Activated naive CD8-positive, alpha-beta T cell treated with anti-CD3 and anti-CD28 coated beads, Interleukin-2, amount 50 U/mL, for 24 hours (primary cell): ENCODE data around the gene HM13.
A peak's percentile ranks its signal among the peaks of the same experiment; 100 is the strongest.
"Not testable (repeated sequence)": the region's sequence is repeated elsewhere in the genome, so short reads cannot be mapped to it uniquely, and the experiment has no call there.

Experiments
- ATAC-seq: fragments of 150-1000 bp; cut with Tn5 transposase; one replicate; pipeline ENCODE4 v1.10.0; 2021
- DNase-seq: peaks from one replicate; pipeline ENCODE4 v3.0.0; 2021
- H3K27ac Mint-ChIP-seq: one replicate; pipeline ENCODE4 v1.8.0; 2021; ENCODE audit warnings: mild to moderate bottlenecking, mixed read lengths
- H3K27me3 Mint-ChIP-seq: one replicate; pipeline ENCODE4 v1.8.0; 2021; ENCODE audit warnings: mixed read lengths
- H3K36me3 Mint-ChIP-seq: one replicate; pipeline ENCODE4 v1.8.0; 2021; ENCODE audit warnings: low read depth, mixed read lengths
- H3K4me1 Mint-ChIP-seq: one replicate; pipeline ENCODE4 v1.8.0; 2021; ENCODE audit warnings: mixed read lengths
- H3K4me3 Mint-ChIP-seq: one replicate; pipeline ENCODE4 v1.8.0; 2021; ENCODE audit warnings: mild to moderate bottlenecking, moderate library complexity, mixed read lengths
- H3K9me3 Mint-ChIP-seq: one replicate; pipeline ENCODE4 v1.8.0; 2021; ENCODE audit warnings: mixed read lengths

HM13 gene, protein sequence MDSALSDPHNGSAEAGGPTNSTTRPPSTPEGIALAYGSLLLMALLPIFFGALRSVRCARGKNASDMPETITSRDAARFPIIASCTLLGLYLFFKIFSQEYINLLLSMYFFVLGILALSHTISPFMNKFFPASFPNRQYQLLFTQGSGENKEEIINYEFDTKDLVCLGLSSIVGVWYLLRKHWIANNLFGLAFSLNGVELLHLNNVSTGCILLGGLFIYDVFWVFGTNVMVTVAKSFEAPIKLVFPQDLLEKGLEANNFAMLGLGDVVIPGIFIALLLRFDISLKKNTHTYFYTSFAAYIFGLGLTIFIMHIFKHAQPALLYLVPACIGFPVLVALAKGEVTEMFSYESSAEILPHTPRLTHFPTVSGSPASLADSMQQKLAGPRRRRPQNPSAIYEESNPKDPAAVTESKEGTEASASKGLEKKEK

DNA sequence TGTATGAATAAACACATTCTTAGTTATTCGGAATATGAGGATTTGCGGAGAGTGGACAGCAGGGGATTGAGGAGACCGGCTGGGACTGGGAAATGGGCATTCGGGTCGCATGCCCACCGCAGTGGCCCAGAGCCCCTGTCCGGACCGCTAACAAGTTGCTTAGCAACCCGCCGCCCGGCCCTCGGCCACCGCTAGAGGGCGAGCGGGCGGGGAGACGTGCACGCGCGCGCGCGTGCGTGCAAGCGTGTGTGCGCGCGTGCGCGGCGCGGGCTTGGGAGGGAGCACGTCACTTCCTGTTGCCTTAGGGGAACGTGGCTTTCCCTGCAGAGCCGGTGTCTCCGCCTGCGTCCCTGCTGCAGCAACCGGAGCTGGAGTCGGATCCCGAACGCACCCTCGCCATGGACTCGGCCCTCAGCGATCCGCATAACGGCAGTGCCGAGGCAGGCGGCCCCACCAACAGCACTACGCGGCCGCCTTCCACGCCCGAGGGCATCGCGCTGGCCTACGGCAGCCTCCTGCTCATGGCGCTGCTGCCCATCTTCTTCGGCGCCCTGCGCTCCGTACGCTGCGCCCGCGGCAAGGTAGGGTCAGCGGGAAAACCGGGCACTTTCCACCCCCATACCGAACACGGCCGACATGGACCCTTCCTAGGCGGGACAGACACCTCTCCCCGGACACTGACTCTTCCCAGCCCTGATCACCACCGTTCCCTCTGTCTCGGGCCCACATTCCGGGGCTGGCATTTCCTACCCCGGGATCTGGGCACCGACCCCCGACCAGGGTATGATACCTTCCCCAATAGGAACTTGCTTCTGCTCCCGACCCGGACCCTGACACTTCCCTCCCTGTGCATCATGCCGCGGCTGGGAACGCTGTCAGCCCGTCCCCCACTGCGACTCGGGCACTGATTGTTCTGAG is at the start of gene HM13:
TSS of gene HM13 (plus strand) at position 289 of the 918 bp plus-strand sequence. CDS start at position 399, 110 bp downstream.
- no peaks in the 10 kb centered on the region for H3K9me3 Mint-ChIP-seq
- H3K4me3 Mint-ChIP-seq = no peak within 1 kb of the TSS
- peak within 1 kb of the TSS; percentile 68 for H3K27ac Mint-ChIP-seq
- DNase-seq (peak; percentile 91), ATAC-seq (peak; percentile 88)
- H3K4me1 Mint-ChIP-seq = peaks cover 11% of the 10 kb centered on the region
- H3K36me3 Mint-ChIP-seq = peaks cover 6% of the 10 kb centered on the region
- peaks cover 2% of the 10 kb centered on the region for H3K27me3 Mint-ChIP-seq

DNA sequence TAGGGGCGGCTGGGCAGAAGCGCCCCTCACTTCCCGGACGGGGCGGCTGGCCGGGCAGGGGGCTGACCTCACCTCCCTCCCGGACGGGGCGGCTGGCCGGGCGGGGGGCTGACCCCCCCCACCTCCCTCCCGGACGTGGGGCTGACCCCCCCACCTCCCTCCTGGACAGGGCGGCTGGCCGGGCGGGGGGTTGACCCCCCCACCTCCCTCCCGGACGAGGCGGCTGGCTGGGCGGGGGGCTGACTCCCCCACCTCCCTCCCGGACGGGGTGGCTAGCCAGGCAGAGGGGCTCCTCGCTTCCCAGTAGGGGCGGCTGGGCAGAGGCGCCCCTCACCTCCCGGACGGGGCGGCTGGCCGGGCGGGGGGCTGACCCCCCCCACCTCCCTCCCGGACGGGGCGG is 43.3 kb upstream of the HM13 start:
- not testable (repeated sequence) for ATAC-seq, H3K4me3 Mint-ChIP-seq, DNase-seq, H3K27ac Mint-ChIP-seq, H3K9me3 Mint-ChIP-seq, H3K36me3 Mint-ChIP-seq
- Mint-ChIP-seq H3K4me1 (peaks cover 16% of the 10 kb centered on the region), H3K27me3 (peaks cover 28% of the 10 kb centered on the region)

DNA sequence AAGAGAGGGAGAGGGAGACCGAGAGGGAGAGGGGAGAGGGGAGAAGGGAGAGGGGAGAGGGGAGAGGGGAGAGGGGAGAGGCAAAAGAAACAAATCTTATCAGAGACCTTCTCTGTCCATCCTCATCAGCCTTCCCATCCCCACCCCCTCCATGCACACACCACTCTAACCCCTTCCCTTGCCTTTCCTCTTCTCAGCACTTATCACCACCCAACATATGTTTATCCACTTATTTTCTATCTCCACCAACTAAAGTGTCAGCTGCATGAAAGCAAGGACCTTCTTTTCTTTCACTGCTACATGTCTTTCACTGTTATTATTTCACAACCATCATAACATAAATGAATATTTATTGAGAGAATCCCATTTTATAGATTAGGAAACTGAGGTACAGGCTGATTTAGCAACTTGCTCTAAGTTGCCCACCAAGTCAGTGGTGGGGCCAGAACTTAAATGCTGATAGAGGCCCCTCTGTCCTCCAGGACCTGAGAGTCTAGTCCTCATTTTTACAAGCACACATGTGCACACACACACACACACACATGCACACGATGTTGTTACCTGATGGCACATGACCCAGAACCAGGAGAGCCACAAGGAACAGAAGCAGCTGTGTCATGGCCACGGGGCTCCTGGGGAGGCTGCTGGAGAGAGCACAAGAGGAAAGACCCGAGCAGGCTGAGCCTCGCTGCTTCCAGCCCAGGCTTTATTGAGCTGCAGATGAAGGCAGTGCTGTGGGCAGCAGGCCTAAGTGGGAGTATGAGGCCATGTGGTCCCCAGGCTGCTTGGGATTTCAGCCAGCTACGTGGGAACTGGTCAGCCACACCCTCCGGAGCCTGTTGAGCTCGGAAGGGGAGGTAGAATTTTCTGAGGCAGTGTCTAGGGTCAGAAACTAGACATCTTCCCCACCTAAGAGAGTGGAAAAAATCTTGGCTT is 41.6 kb upstream of the HM13 start:
- Mint-ChIP-seq H3K4me1 (peaks cover 16% of the 10 kb centered on the region), H3K9me3 (no peaks in the 10 kb centered on the region), H3K4me3 (no peak overlapping the region), H3K27ac (no peak overlapping the region), H3K36me3 (no peaks in the 10 kb centered on the region), H3K27me3 (peaks cover 43% of the 10 kb centered on the region)
- ATAC-seq = no peak
- no peak for DNase-seq

DNA sequence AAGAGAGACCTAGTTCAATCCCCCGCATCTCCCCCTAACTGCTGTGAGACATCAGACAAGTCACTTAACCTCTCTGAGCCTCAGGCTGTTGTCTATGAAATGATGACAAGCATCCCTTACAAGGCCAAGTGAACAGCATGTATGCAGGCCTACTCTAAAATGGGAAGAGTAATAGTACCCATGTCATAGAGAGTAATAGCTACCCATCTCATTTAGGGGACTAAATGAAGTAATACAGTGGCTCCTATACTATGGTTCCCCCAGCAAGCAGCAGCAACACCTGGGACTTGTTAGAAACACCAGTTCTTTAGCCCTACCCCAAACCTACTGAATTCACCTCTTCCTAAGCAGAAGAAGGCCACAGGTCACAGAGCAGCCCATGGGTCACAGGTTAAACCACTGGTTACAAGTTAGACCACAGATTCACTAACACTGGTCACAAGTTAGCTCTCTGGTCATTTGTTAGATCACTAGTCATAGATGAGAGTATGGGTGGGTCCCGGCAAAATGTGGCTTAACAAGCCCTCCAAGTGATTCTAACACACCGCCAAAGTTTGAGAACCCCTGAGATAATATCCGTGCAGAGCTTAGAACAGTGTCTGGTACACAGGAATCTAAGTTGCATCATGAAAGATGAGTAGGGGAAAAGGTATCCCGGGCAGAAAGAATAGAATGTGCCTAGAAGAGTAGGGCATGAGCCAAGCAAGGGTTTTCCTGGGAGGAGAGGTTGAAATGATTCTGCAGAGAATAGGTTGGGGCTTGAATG is 40.7 kb upstream of the HM13 start:
- ATAC-seq (no peak), DNase-seq (no peak)
- H3K27me3 Mint-ChIP-seq = peaks cover 48% of the 10 kb centered on the region
- peaks cover 16% of the 10 kb centered on the region for H3K4me1 Mint-ChIP-seq
- H3K27ac Mint-ChIP-seq = no peak overlapping the region
- H3K9me3 Mint-ChIP-seq = no peaks in the 10 kb centered on the region
- no peaks in the 10 kb centered on the region for H3K36me3 Mint-ChIP-seq
- no peak overlapping the region for H3K4me3 Mint-ChIP-seq

DNA sequence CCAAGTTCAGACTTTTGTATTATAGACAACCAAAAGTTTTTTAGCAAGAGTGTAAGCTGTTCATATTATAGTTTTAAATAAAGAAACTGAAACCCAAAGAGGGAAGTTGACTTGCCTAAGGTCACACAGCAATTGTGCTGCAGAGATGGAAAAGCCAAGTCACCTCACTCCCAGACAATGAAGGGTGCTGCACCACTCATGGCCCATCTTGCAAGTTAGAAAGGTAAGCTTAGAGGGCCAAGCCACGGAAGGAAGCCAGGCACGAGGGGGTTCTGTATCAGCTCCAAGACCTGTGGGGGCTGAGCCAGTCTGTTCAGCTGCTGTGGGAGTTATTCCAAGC is 40.2 kb upstream of the HM13 start:
- Mint-ChIP-seq H3K4me1 (peaks cover 16% of the 10 kb centered on the region), H3K27me3 (peaks cover 49% of the 10 kb centered on the region), H3K9me3 (no peaks in the 10 kb centered on the region), H3K27ac (no peak overlapping the region), H3K4me3 (peak overlapping the region; percentile 14), H3K36me3 (no peaks in the 10 kb centered on the region)
- DNase-seq (no peak), ATAC-seq (peak; percentile 90)

DNA sequence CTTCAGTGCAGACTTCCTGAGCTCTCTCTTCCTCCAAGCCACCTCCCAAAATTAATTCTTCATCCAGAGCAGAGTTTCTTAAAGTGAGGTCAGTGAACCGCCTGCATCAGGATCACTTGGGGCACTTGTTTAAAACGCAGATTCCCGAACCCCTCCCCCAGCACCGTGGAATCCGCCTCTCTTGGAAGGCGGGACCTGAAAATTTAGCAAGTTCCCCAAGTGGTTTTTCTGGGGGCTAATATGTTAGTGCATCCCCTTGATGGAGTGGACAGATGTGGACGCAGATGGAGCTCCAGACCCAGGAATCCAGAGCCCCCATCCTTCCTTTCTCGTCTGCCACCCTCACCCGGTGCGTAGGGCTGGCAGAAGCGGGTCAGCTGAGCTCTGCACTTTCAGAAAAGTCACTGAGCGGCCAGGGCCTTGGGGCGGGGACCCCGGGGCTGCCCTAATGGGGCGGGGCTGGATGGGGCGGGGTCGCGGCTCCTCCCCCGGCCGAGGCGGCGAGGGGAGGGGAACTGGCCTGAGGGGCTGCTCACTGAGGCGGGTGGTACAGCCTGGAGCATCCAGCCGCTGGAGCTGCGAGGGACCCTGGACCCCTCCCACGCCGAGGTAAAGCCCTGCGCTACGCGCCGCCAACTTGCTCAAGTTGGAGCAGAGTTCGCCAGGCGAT is 39.3 kb upstream of the HM13 start, which contains the start of the genes DEFB124 and REM1:
TSS of gene DEFB124 (minus strand) at position 370 of the 670 bp plus-strand sequence. CDS start 2,114 bp downstream, outside the sequence.
TSS of gene REM1 (plus strand) at position 531 of the 670 bp plus-strand sequence. CDS start 1,158 bp downstream, outside the sequence.
- no peak for ATAC-seq

DNA sequence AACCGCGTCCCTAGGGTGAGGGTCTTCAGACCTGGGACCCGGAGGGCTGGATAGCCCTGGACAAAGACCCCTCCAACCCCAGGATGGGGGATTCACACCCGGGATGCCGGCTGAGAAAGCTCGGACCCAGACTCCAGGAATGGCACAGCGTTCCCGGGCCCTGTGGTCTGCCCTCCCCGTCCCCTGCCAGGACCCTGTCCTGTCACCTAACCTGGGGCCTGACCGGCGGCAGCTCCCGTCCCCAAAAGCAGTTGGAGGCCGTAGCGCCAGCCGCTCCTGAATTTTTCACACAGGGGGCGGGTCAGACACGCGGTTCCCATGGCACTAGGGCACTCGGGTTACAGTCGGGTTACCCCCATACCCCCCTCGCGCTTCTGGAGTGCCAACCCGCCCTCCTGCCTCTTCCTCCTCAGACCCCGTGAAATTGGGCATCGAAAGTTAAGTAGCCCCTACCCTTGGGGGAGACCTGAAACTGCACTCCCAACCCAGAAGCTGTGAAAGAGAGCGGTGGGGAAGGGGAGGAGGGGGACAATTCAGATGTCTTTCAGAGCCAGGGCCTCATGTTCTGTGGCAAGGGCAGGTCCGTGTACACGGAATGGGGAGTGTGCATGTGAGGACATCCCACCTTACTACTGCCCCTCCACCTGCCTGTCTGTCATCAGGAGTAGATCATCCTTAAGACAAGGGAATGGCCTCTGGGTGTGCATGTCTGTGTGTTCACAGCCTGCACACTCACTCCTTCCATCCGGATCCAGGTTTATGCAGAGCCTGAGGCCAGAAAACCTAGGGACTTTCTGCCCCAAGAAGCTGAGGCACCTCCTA is 38.6 kb upstream of the HM13 start:
- H3K27ac Mint-ChIP-seq = no peak overlapping the region
- peaks cover 16% of the 10 kb centered on the region for H3K4me1 Mint-ChIP-seq
- no peak for ATAC-seq
- H3K27me3 Mint-ChIP-seq = peaks cover 53% of the 10 kb centered on the region
- H3K36me3 Mint-ChIP-seq = no peaks in the 10 kb centered on the region
- H3K4me3 Mint-ChIP-seq = no peak overlapping the region
- DNase-seq = no peak
- no peaks in the 10 kb centered on the region for H3K9me3 Mint-ChIP-seq

More for the DNA sequence above, 39.3 kb upstream of the HM13 start, which contains the start of the genes DEFB124 and REM1:
- Mint-ChIP-seq H3K36me3 (no peaks in the 10 kb centered on the region), H3K9me3 (no peaks in the 10 kb centered on the region), H3K27ac (no peak within 1 kb of the TSS), H3K4me3 (peak within 1 kb of the TSS; percentile 14), H3K27me3 (peaks cover 53% of the 10 kb centered on the region), H3K4me1 (peaks cover 16% of the 10 kb centered on the region)
- DNase-seq = no peak

DNA sequence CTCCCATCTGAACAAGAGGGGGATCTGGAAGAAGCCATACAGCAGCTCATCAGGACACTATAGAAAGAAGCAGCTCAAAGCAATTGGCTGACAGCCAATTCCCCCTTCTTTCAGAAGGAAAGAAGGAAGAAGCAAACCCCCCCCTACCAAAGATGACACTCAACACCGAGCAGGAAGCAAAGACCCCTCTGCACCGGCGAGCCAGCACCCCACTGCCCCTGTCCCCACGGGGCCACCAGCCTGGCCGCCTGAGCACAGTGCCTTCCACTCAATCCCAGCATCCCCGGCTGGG is 38.0 kb upstream of the HM13 start:
- Mint-ChIP-seq H3K27me3 (peaks cover 55% of the 10 kb centered on the region), H3K9me3 (no peaks in the 10 kb centered on the region), H3K36me3 (no peaks in the 10 kb centered on the region), H3K27ac (no peak overlapping the region), H3K4me1 (peaks cover 16% of the 10 kb centered on the region), H3K4me3 (no peak overlapping the region)
- DNase-seq (no peak), ATAC-seq (no peak)

DNA sequence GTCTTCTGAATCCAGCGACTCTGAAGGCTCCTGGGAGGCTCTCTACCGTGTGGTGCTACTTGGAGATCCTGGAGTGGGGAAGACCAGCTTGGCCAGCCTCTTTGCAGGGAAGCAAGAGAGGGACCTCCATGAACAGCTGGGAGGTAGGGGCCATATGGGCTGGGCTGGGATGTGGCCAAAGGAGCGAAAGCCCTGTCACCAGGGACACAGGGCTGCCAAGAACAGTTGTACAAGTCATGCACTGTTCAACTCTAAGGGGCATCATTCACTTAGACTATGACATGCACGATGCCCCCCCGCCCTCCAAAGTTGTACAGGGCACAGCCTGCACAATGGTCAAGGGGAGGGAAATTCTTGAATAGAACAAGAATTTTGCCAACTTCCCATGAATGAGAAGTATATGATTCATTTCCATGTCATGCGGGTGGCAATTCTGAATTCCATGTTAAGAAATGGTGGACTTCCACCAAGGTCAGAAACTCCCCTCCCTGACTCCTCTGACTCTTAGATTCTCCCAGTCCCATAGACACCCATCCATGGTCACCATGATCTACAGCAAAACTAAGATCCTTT is 37.5 kb upstream of the HM13 start:
- ATAC-seq (no peak), DNase-seq (no peak)
- Mint-ChIP-seq H3K9me3 (no peaks in the 10 kb centered on the region), H3K4me3 (no peak overlapping the region), H3K4me1 (peaks cover 16% of the 10 kb centered on the region), H3K27me3 (peaks cover 59% of the 10 kb centered on the region), H3K36me3 (no peaks in the 10 kb centered on the region), H3K27ac (no peak overlapping the region)

DNA sequence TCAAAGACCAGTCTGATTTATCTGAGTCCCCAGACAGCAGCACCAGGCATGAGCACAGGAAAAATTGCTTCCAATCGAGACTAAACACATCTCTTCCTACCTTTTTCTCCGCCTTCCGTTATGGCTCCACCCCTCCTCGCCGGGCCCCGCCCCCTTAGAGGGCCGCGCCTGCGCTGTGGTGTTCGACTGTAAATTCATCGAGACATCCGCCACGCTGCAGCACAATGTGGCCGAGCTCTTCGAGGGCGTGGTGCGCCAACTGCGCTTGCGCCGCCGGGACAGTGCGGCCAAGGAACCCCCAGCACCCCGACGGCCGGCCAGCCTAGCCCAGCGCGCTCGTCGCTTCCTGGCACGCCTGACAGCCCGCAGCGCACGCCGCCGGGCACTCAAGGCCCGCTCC is 30.2 kb upstream of the HM13 start:
- Mint-ChIP-seq H3K4me3 (no peak overlapping the region), H3K27ac (no peak overlapping the region), H3K27me3 (peaks cover 42% of the 10 kb centered on the region), H3K9me3 (no peaks in the 10 kb centered on the region), H3K36me3 (no peaks in the 10 kb centered on the region), H3K4me1 (peaks cover 24% of the 10 kb centered on the region)
- ATAC-seq (no peak), DNase-seq (no peak)

DNA sequence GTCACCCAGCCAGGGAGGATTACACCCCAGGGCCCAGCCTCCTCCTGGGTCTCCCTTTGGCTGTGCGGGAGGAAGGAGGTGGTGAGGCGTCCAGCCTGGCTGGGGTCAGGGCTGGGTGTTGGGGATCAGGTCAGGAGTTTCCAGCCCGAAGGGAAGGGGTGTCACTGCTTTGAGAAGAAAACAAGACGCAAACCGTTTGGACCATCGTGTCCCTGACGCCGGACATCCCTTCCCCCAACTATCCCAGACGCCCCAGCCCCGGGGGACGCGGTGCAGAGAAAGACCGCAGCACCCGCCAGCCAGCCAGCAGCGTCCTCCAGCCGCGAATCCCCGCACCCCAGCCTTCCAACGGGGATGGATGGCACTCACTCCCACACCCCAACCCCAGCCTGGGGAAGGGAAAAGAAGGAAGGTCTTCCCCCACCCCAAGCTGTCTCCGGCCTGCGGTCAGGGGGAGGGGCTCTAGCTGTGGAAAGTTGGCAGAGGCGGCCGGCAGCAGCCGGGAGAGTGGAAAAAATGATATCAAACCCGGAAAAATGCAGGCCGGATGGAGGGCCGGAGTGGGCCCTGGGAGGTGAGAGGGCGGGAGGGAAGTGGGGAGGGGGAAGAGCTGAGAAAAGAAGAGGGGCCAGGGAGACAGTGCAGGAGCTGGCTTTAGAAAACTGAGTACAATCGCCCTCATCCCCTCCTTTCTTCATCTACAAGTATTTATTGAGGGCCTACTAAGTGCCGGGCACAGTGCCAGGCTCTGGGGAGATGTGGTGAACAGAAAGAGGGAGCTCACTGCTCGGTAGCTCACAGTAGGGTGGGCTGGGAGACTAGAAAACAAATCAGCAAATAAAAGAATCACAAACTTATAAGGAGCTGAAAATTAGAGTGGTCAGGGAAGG is 28.5 kb upstream of the HM13 start:
- Mint-ChIP-seq H3K36me3 (no peaks in the 10 kb centered on the region), H3K27me3 (peaks cover 37% of the 10 kb centered on the region), H3K27ac (peak overlapping the region; percentile 46), H3K9me3 (no peaks in the 10 kb centered on the region), H3K4me1 (peaks cover 24% of the 10 kb centered on the region), H3K4me3 (peak overlapping the region; percentile 45)
- peak; percentile 55 for ATAC-seq
- DNase-seq = peak; percentile 51
